ENCODE measurements around the gene PPP2R1A.
"Not testable (repeated sequence)": the region's sequence is repeated elsewhere in the genome, so short reads cannot be mapped to it uniquely, and the experiment has no call there.

Gene PPP2R1A

DNA sequence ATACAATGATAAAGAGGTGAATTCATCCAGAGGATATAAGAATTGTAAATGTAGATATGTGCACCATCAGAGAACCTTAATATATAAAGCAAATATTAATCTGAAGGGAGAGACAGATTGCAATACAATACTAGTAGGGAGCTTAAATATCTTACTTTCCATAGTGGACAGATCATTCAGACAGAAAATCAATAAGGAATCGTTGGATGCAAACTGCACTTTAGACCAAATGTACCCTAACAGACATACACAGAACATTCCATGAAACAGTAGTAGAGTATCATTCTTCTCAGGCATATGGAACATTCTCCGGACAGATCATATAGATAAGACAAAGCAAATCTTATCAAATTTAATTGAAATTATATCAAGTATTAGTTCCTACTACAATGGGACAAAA lies 44.6 kb downstream of the PPP2R1A start:
- no peak for TF ChIP-seq CTCF (IDR thresholded peaks at IDR 0.05; ENCODE audit: low read length, missing control alignments)
- no peak overlapping the region for H3K4me3 ChIP-seq (replicated peaks; ENCODE audit: low read depth, low read length)
- no peak for DNase-seq (ENCODE audit: low read depth)

GRCh38 chr19:52237197-52237596 lies 47.3 kb downstream of the PPP2R1A start:
- no peak for TF ChIP-seq CTCF (IDR thresholded peaks at IDR 0.05; ENCODE audit: low read length, missing control alignments)
- H3K4me3 ChIP-seq (replicated peaks; ENCODE audit: low read depth, low read length) = no peak overlapping the region
- no peak for DNase-seq (ENCODE audit: low read depth)

- peak; percentile 76 for DNase-seq (ENCODE audit: low read depth)
- peak; percentile 91 for TF ChIP-seq CTCF (IDR thresholded peaks at IDR 0.05; ENCODE audit: low read length, missing control alignments)
- no peak overlapping the region for H3K4me3 ChIP-seq (replicated peaks; ENCODE audit: low read depth, low read length)
These were observed 48.0 kb downstream of the PPP2R1A start for GRCh38 chr19:52237771-52238400.

GRCh38 chr19:52244021-52244420 lies 54.2 kb downstream of the PPP2R1A start:
- TF ChIP-seq CTCF (IDR thresholded peaks at IDR 0.05; ENCODE audit: low read length, missing control alignments) = no peak
- H3K4me3 ChIP-seq (replicated peaks; ENCODE audit: low read depth, low read length) = no peak overlapping the region
- no peak for DNase-seq (ENCODE audit: low read depth)

- DNase-seq (ENCODE audit: low read depth) = peak; percentile 51
- no peak overlapping the region for H3K4me3 ChIP-seq (replicated peaks; ENCODE audit: low read depth, low read length)
- TF ChIP-seq CTCF (IDR thresholded peaks at IDR 0.05; ENCODE audit: low read length, missing control alignments) = peak; percentile 37
These were observed 58.4 kb downstream of the PPP2R1A start for GRCh38 chr19:52248241-52248640.

DNA sequence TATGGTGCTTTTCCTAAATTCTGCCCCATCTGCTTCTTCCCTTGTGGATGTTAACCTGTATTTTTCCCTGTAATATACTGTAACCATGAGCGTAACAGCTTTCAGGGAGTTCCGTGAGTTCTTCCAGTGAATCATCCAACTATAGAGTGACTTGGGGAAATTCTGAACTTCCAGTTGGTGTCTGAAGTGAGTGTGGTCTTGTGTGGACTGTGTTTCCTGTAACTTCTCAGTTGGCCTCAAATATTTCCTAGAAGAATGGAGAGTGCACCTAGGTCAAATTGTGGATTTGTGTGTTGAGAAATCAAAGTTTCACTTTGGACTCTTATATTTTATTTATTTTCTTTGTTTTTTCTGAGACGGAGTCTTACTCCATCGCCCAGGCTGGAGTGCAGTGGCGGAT lies 68.6 kb downstream of the PPP2R1A start:
- peak; percentile 43 for DNase-seq (ENCODE audit: low read depth)
- no peak overlapping the region for H3K4me3 ChIP-seq (replicated peaks; ENCODE audit: low read depth, low read length)
- TF ChIP-seq CTCF (IDR thresholded peaks at IDR 0.05; ENCODE audit: low read length, missing control alignments) = no peak

DNA sequence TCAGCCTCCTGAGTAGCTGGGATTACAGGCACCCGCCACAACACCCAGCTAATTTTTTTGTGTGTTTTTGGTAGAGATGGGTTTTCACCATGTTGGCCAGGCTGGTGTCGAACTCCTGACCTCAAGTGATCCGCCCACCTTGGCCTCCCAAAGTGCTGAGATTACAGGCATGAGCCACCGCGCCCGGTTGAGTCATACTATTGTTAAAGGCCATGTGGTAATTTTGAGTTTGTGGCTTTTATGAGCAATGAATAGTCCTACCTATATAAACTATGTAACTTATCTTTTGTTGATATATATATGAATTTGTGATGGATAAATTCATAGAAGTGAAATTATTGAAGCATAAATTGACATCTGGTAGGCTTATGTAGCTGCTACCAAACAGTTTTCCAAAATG lies 75.7 kb downstream of the PPP2R1A start:
- H3K4me3 ChIP-seq (replicated peaks; ENCODE audit: low read depth, low read length) = not testable (repeated sequence)
- DNase-seq (ENCODE audit: low read depth) = peak; percentile 3

Measured in fibroblast of pulmonary artery (primary cell).